Measurements from ENCODE around the gene EOLA1.
"Not testable (repeated sequence)": the region's sequence is repeated elsewhere in the genome, so short reads cannot be mapped to it uniquely, and the experiment has no call there.

The EOLA1 gene

DNA sequence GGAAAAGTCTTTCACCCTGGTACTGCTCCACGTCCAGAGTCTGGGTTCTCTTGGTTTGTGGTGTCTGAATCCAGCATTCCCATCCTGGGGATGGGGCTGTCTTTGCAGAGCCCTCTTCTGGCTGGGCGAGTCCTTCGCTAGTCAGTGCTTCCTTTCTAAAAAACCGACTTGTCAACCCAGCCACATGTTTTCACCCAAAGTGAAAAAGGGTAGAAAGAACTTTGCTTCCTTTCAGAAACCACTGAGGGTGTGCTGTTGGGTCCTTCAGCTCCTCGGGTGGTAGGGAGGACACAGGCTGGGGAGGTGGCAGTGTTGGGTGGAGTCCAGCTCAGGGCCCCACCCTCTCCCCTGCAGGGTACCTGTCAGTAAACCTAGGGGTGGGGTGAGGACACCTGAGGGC, 14.9 kb upstream of the EOLA1 start:
- H3K9me3 ChIP-seq (ENCODE audit: control insufficient read depth in 5 of 5, low read length in 5 of 5); H3K27ac ChIP-seq (ENCODE audit: low read depth, low read length); H3K9ac ChIP-seq (ENCODE audit: low read length in 5 of 5); H3K27me3 ChIP-seq (ENCODE audit: control insufficient read depth in 5 of 5, insufficient read depth in 4 of 5, low read length in 5 of 5); H3K36me3 ChIP-seq (ENCODE audit: control insufficient read depth in 5 of 5, insufficient read depth in 5 of 5, low read length in 5 of 5); H3K4me3 ChIP-seq (ENCODE audit: low read depth in 1 of 5, low read length in 5 of 5); H3K4me1 ChIP-seq (ENCODE audit: control insufficient read depth in 5 of 5, insufficient read depth in 5 of 5, low read length in 5 of 5): not testable (repeated sequence)

DNA sequence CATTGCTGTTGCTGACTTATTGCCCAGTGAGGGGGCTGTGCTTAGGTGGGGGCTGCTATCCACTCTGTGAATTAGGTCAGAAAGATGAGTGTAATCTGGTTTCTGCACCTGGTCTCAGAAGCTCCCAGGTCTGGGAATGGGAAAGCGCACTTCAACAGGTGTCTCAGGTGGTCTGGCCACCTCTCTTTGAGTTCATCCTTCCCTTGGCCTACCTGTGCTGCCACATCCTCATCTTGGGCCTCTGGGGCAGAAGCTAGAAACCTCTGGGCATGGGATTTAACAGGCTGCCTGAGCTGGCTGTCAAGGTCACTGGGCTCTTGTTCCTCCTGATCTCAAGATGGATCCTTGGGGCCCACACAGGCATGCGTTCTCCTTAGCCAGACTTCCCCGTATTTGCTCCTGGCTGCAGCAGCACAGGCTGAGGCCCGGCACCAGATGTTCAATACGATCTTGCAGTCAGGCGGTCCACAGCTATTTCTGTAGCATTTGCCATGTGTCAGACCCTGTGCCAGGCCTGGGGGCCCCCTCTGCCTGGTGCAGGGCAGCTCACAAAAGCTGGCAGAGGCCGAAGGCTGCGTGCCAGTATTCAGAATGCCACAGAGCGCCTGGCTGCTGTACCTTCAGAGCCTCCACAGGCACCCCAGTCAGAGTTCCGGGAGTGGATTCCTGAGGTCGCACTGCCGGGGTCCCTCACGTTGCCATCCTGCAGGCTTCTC, 14.3 kb upstream of the EOLA1 start:
- not testable (repeated sequence) for H3K9me3 ChIP-seq (ENCODE audit: control insufficient read depth in 5 of 5, low read length in 5 of 5); H3K4me1 ChIP-seq (ENCODE audit: control insufficient read depth in 5 of 5, insufficient read depth in 5 of 5, low read length in 5 of 5); H3K36me3 ChIP-seq (ENCODE audit: control insufficient read depth in 5 of 5, insufficient read depth in 5 of 5, low read length in 5 of 5); H3K9ac ChIP-seq (ENCODE audit: low read length in 5 of 5); H3K4me3 ChIP-seq (ENCODE audit: low read depth in 1 of 5, low read length in 5 of 5); H3K27ac ChIP-seq (ENCODE audit: low read depth, low read length); H3K27me3 ChIP-seq (ENCODE audit: control insufficient read depth in 5 of 5, insufficient read depth in 4 of 5, low read length in 5 of 5)

DNA sequence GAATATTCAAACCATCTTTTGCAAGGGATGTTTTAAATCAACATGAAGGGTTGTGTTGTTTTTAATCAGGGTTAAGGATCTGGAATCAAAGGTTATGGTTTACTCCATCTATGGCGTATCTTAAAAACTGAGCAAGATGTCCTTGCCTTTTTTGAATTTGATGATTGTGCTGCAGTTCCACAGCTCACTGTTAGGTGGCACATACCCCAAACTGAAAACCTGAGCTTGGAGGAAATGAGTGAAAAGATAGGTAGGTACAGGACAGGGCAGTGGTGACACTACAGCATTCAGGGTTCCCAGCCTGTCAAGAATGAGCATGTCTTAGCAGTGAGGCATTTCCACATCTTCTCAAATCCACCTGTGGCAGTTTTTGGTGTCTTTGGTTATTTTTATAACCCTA, 13.1 kb upstream of the EOLA1 start:
- no peak overlapping the region for H3K4me3 ChIP-seq (ENCODE audit: low read depth in 1 of 5, low read length in 5 of 5)
- H3K9me3 ChIP-seq (ENCODE audit: control insufficient read depth in 5 of 5, low read length in 5 of 5): no peaks in the 10 kb centered on the region
- no peaks in the 10 kb centered on the region for H3K4me1 ChIP-seq (ENCODE audit: control insufficient read depth in 5 of 5, insufficient read depth in 5 of 5, low read length in 5 of 5)
- H3K27ac ChIP-seq (ENCODE audit: low read depth, low read length): no peak overlapping the region
- H3K9ac ChIP-seq (ENCODE audit: low read length in 5 of 5): no peak overlapping the region
- peaks cover 0 to 9% (median 0%) of the 10 kb centered on the region in 5 donors for H3K36me3 ChIP-seq (ENCODE audit: control insufficient read depth in 5 of 5, insufficient read depth in 5 of 5, low read length in 5 of 5)
- peaks cover 0 to 2% (median 0%) of the 10 kb centered on the region in 5 donors for H3K27me3 ChIP-seq (ENCODE audit: control insufficient read depth in 5 of 5, insufficient read depth in 4 of 5, low read length in 5 of 5)

DNA sequence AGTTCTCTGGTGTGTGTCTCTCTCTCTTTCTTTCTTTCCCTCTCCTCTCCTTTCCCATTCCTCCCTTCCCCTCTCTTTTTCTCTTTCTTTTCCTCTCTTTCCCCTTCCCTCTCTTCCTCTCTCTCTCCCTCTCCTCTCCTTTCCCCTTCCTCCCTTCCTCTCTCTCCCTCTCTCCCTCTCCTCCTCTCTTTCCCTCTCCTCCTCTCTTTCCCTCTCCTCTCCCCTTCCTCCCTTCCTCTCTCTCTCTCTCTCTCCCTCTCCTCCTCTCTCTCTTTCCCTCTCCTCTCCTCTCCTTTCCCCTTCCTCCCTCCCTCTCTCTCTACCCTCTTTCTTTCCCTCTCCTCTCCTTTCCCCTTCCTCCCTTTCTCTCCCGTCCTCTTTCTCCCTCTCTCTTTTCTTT, 12.4 kb upstream of the EOLA1 start:
- no peaks in the 10 kb centered on the region for H3K4me1 ChIP-seq (ENCODE audit: control insufficient read depth in 5 of 5, insufficient read depth in 5 of 5, low read length in 5 of 5)
- no peak overlapping the region for H3K27ac ChIP-seq (ENCODE audit: low read depth, low read length)
- no peaks in the 10 kb centered on the region for H3K9me3 ChIP-seq (ENCODE audit: control insufficient read depth in 5 of 5, low read length in 5 of 5)
- peaks cover 0 to 9% (median 0%) of the 10 kb centered on the region in 5 donors for H3K36me3 ChIP-seq (ENCODE audit: control insufficient read depth in 5 of 5, insufficient read depth in 5 of 5, low read length in 5 of 5)
- peaks cover 0 to 2% (median 0%) of the 10 kb centered on the region in 5 donors for H3K27me3 ChIP-seq (ENCODE audit: control insufficient read depth in 5 of 5, insufficient read depth in 4 of 5, low read length in 5 of 5)
- H3K4me3 ChIP-seq (ENCODE audit: low read depth in 1 of 5, low read length in 5 of 5): no peak overlapping the region
- no peak overlapping the region for H3K9ac ChIP-seq (ENCODE audit: low read length in 5 of 5)

DNA sequence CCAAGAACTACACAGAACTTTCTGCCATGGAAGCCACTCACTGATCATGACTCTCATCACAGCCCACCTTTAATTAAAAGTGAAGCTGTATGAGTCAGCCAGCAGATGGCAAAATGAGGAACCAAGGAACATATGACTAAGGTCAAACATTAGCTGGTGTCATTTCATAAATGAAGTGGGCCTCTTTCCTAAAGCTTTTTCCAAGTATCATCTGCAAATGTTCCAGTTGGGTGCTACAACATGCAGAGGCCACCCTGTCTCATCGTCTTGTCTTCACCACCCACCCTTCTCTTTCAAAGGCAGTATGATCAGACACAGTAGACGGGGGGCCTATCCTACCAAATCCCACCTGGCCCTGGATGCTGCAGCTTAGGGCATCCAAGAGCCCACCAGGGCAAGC, 9.2 kb upstream of the EOLA1 start:
- Histone ChIP-seq H3K9me3 (ENCODE audit: control insufficient read depth in 5 of 5, low read length in 5 of 5) (no peaks in the 10 kb centered on the region), H3K27me3 (ENCODE audit: control insufficient read depth in 5 of 5, insufficient read depth in 4 of 5, low read length in 5 of 5) (no peaks in the 10 kb centered on the region), H3K27ac (ENCODE audit: low read depth, low read length) (no peak overlapping the region), H3K4me3 (ENCODE audit: low read depth in 1 of 5, low read length in 5 of 5) (no peak overlapping the region), H3K9ac (ENCODE audit: low read length in 5 of 5) (no peak overlapping the region), H3K4me1 (ENCODE audit: control insufficient read depth in 5 of 5, insufficient read depth in 5 of 5, low read length in 5 of 5) (no peaks in the 10 kb centered on the region), H3K36me3 (ENCODE audit: control insufficient read depth in 5 of 5, insufficient read depth in 5 of 5, low read length in 5 of 5) (peaks cover 0 to 14% (median 4%) of the 10 kb centered on the region in 5 donors)

DNA sequence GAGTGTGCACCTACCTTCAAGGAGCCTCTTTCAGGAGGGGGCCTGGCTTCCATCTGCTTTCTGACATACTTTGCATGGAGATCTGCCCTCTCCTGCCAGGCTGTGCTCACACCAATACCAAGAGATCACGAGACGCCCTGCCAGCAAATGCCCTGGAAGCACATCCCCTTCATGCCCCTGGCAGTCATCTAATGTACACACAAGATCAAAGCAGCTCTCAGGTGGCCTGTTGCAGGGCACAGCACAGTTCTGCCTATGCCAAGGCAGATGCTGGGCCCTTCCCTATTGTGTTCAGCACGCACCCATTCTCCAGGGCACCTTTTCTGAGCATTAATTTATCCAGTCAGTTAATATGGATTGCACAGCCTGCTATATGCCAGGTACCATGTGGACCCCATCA, 7.9 kb upstream of the EOLA1 start:
- not testable (repeated sequence) for H3K4me3 ChIP-seq (ENCODE audit: low read depth in 1 of 5, low read length in 5 of 5); H3K27me3 ChIP-seq (ENCODE audit: control insufficient read depth in 5 of 5, insufficient read depth in 4 of 5, low read length in 5 of 5); H3K27ac ChIP-seq (ENCODE audit: low read depth, low read length); H3K4me1 ChIP-seq (ENCODE audit: control insufficient read depth in 5 of 5, insufficient read depth in 5 of 5, low read length in 5 of 5); H3K9me3 ChIP-seq (ENCODE audit: control insufficient read depth in 5 of 5, low read length in 5 of 5); H3K9ac ChIP-seq (ENCODE audit: low read length in 5 of 5)
- H3K36me3 ChIP-seq (ENCODE audit: control insufficient read depth in 5 of 5, insufficient read depth in 5 of 5, low read length in 5 of 5): peaks cover 0 to 14% (median 4%) of the 10 kb centered on the region in 5 donors

DNA sequence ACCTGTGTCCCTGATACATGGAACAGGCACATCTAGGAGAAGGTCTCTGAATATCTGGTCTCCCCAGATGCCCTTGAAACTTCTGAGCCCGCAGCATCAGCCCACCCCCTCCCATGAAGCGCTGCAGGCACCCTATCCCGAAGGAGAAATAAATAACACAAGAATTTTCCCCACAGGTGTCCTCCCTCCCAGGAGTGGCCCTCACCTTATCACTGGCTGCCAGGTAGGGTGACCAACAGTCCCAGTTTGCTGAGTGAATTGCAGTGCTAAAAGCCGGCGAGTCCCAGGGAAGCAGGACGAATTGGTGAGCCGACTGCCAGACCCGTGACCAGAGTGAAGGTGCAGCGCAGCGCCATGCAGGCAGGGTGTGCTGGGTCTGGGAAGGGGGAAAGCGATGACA, 6.8 kb upstream of the EOLA1 start:
- H3K9me3 ChIP-seq (ENCODE audit: control insufficient read depth in 5 of 5, low read length in 5 of 5); H3K27me3 ChIP-seq (ENCODE audit: control insufficient read depth in 5 of 5, insufficient read depth in 4 of 5, low read length in 5 of 5); H3K4me1 ChIP-seq (ENCODE audit: control insufficient read depth in 5 of 5, insufficient read depth in 5 of 5, low read length in 5 of 5); H3K9ac ChIP-seq (ENCODE audit: low read length in 5 of 5); H3K4me3 ChIP-seq (ENCODE audit: low read depth in 1 of 5, low read length in 5 of 5); H3K27ac ChIP-seq (ENCODE audit: low read depth, low read length): not testable (repeated sequence)
- peaks cover 0 to 12% (median 4%) of the 10 kb centered on the region in 5 donors for H3K36me3 ChIP-seq (ENCODE audit: control insufficient read depth in 5 of 5, insufficient read depth in 5 of 5, low read length in 5 of 5)

DNA sequence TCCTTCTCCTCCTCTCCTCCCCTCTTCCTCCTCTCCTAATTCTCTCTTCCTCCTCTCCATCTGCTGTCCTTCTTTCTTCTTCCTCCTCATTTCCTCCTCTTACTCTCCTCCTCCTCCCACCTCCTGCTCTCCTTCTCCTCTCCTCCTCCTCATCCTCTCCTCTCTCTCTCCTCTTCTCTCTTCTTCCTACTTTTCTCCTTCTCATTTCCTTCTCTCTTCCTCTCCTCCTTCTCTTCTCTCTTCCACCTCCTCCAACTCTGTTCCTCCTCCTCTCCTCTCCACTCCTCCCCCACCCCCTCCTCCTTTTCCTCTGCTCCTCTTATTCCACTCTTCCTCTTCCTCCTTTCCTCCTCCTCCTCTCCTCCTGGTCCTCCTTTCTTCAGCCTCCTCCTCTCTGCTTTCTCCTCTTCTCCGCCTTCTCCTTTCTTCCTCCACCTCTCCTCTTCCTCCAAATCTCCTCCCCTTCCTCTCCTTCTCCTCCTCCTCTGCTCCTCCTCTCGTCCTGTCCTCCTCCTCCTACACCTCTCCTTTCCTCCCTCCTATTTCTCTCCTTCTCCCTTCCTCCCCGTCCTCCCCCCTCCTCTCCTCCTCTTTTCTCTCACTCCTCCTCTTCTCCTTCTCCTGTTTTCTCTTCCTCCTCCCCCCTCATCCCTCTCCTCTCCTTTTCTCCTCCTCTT, 5.7 kb upstream of the EOLA1 start:
- not testable (repeated sequence) for H3K36me3 ChIP-seq (ENCODE audit: control insufficient read depth in 5 of 5, insufficient read depth in 5 of 5, low read length in 5 of 5); H3K9ac ChIP-seq (ENCODE audit: low read length in 5 of 5); H3K4me3 ChIP-seq (ENCODE audit: low read depth in 1 of 5, low read length in 5 of 5); H3K9me3 ChIP-seq (ENCODE audit: control insufficient read depth in 5 of 5, low read length in 5 of 5); H3K27ac ChIP-seq (ENCODE audit: low read depth, low read length); H3K4me1 ChIP-seq (ENCODE audit: control insufficient read depth in 5 of 5, insufficient read depth in 5 of 5, low read length in 5 of 5); H3K27me3 ChIP-seq (ENCODE audit: control insufficient read depth in 5 of 5, insufficient read depth in 4 of 5, low read length in 5 of 5)

DNA sequence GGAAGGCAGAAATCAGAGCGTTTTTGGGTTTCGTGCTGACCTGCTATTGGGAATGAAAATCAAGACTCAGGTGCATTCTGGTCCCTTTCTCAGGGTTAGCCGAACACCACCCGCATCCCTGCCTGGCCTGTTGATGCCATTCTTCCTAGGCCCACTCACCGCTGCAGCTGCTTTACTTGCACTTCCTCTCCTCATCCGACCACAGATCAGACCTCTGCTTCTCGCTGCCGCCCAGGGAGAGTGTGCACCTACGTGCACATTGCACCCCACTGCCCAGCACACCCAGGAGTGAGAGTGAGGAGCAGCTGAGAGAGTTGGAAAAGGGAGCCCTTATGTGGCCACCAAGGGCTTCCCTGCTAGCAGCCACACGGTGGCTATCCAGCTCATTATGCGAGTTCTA, 3.3 kb upstream of the EOLA1 start:
- peaks cover 6 to 17% (median 9%) of the 10 kb centered on the region in 5 donors for H3K4me1 ChIP-seq (ENCODE audit: control insufficient read depth in 5 of 5, insufficient read depth in 5 of 5, low read length in 5 of 5)
- not testable (repeated sequence) for H3K27ac ChIP-seq (ENCODE audit: low read depth, low read length); H3K4me3 ChIP-seq (ENCODE audit: low read depth in 1 of 5, low read length in 5 of 5); H3K9me3 ChIP-seq (ENCODE audit: control insufficient read depth in 5 of 5, low read length in 5 of 5); H3K9ac ChIP-seq (ENCODE audit: low read length in 5 of 5); H3K27me3 ChIP-seq (ENCODE audit: control insufficient read depth in 5 of 5, insufficient read depth in 4 of 5, low read length in 5 of 5); H3K36me3 ChIP-seq (ENCODE audit: control insufficient read depth in 5 of 5, insufficient read depth in 5 of 5, low read length in 5 of 5)

DNA sequence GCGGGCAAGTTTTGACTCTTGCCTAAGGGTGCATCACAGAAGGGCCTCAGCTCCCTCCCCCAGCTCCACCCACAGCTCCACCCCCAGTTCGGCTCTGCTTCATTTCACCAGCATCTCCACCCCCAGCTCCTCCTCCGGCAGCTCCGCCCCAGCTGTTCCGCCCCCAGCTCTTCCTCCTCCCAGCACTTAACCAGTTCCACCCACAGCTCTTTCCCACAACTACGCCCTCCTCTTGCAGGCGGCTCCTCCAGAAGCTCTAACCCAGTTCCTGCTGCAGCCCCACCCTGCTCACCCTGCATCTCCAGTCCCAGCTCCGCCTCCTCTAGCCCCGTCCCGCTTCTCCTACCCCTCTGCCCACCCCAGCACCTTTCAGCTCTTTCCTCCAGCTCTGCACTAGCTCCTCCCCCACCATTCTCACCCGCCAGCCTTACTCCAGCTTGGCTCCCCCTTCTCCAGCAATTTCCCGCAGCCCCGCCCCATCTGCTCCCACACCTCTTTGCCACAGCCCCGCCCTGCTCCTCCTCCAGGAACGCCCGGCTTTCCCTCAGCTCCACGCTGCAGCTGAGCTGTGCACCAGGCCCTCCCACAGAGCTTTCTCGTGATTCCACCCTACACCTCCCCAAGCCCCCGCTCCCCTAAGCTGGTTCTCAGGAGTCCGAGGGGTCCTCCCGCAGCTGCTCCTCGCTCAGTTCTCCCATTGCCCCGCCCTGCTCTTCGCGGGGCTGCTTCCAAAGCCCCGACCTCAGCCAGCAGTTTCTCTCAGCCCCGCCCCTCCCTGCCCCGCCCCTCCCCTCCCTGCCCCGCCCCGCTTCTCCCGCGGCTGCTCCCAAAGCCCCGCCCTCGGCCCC, 1.3 kb upstream of the EOLA1 start:
- peak overlapping the region; percentile 56 to 68 (median 62) for H3K4me3 ChIP-seq (ENCODE audit: low read depth in 1 of 5, low read length in 5 of 5)
- no peak overlapping the region for H3K27ac ChIP-seq (ENCODE audit: low read depth, low read length)

More for the DNA sequence above, 1.3 kb upstream of the EOLA1 start:
- Histone ChIP-seq H3K27me3 (ENCODE audit: control insufficient read depth in 5 of 5, insufficient read depth in 4 of 5, low read length in 5 of 5) (no peaks in the 10 kb centered on the region), H3K9me3 (ENCODE audit: control insufficient read depth in 5 of 5, low read length in 5 of 5) (peaks cover 0 to 4% (median 0%) of the 10 kb centered on the region in 5 donors), H3K36me3 (ENCODE audit: control insufficient read depth in 5 of 5, insufficient read depth in 5 of 5, low read length in 5 of 5) (peaks cover 0 to 2% (median under 1%) of the 10 kb centered on the region in 5 donors), H3K9ac (ENCODE audit: low read length in 5 of 5) (no peak overlapping the region), H3K4me1 (ENCODE audit: control insufficient read depth in 5 of 5, insufficient read depth in 5 of 5, low read length in 5 of 5) (peaks cover 6 to 17% (median 9%) of the 10 kb centered on the region in 5 donors)

Data from subcutaneous abdominal adipose tissue (tissue), 5 donors.